Superior temporal gyrus (tissue), 1 donor: Measurements from ENCODE around the gene GRIK3.

Experiments
- DNase-seq: peaks from one replicate; pipeline ENCODE4 v3.0.0-alpha.2; 2016; ENCODE audit errors: extremely low spot score

The GRIK3 gene

GRCh38 chr1:37015713-37016112 lies 18.6 kb downstream of the GRIK3 start:
- no peak for DNase-seq

- no peak for DNase-seq
Measured at GRCh38 chr1:37012226-37012625, 22.1 kb downstream of the GRIK3 start.

GRCh38 chr1:37010011-37010410 lies 24.3 kb downstream of the GRIK3 start:
- DNase-seq: no peak

- DNase-seq: no peak
Measured at GRCh38 chr1:37009521-37009920, 24.8 kb downstream of the GRIK3 start.

GRCh38 chr1:37006132-37006868 lies 28.0 kb downstream of the GRIK3 start:
- no peak for DNase-seq

GRCh38 chr1:37002898-37003297 lies 31.4 kb downstream of the GRIK3 start:
- DNase-seq: no peak

GRCh38 chr1:37001703-37002102 lies 32.6 kb downstream of the GRIK3 start:
- DNase-seq: no peak

- DNase-seq: no peak
Measured at GRCh38 chr1:36996106-36996505, 38.2 kb downstream of the GRIK3 start.

- DNase-seq: no peak
Measured at GRCh38 chr1:36994868-36995267, 39.4 kb downstream of the GRIK3 start.

- DNase-seq: no peak
Measured at GRCh38 chr1:36994294-36994693, 40.0 kb downstream of the GRIK3 start.

GRCh38 chr1:36992139-36992943 lies 42.0 kb downstream of the GRIK3 start:
- no peak for DNase-seq

GRCh38 chr1:36991551-36991950 lies 42.8 kb downstream of the GRIK3 start:
- DNase-seq: no peak

GRCh38 chr1:36990928-36991327 lies 43.4 kb downstream of the GRIK3 start:
- no peak for DNase-seq

GRCh38 chr1:36989241-36989640 lies 45.1 kb downstream of the GRIK3 start:
- no peak for DNase-seq

- peak; percentile 68 for DNase-seq
Measured at GRCh38 chr1:36988741-36989193, 45.5 kb downstream of the GRIK3 start.

GRCh38 chr1:36988321-36988720 lies 46.0 kb downstream of the GRIK3 start:
- no peak for DNase-seq

GRCh38 chr1:36987276-36987675 lies 47.0 kb downstream of the GRIK3 start:
- no peak for DNase-seq

GRCh38 chr1:36986241-36986985 lies 47.9 kb downstream of the GRIK3 start:
- DNase-seq: no peak

GRCh38 chr1:36984675-36985074 lies 49.6 kb downstream of the GRIK3 start:
- no peak for DNase-seq

GRCh38 chr1:36984026-36984425 lies 50.3 kb downstream of the GRIK3 start:
- no peak for DNase-seq

- DNase-seq: no peak
Measured at GRCh38 chr1:36982709-36983108, 51.6 kb downstream of the GRIK3 start.
